HS-5 (cell line): ENCODE results near the gene CYP27A1.
"Not testable (repeated sequence)": the region's sequence is repeated elsewhere in the genome, so short reads cannot be mapped to it uniquely, and the experiment has no call there.

Experiments used
- DNase-seq: peaks from one replicate; pipeline ENCODE4 v3.0.0-alpha.2; 2012; ENCODE audit warnings: low read depth

The CYP27A1 gene

GRCh38 chr2:218781691-218782527, at the start of gene CYP27A1:
TSS of gene CYP27A1 (plus strand) at chr2:218782147. CDS start at chr2:218782183, 36 bp downstream.
- no peak for DNase-seq

GRCh38 chr2:218732761-218733158, 49.2 kb upstream of the CYP27A1 start:
- no peak for DNase-seq

DNA sequence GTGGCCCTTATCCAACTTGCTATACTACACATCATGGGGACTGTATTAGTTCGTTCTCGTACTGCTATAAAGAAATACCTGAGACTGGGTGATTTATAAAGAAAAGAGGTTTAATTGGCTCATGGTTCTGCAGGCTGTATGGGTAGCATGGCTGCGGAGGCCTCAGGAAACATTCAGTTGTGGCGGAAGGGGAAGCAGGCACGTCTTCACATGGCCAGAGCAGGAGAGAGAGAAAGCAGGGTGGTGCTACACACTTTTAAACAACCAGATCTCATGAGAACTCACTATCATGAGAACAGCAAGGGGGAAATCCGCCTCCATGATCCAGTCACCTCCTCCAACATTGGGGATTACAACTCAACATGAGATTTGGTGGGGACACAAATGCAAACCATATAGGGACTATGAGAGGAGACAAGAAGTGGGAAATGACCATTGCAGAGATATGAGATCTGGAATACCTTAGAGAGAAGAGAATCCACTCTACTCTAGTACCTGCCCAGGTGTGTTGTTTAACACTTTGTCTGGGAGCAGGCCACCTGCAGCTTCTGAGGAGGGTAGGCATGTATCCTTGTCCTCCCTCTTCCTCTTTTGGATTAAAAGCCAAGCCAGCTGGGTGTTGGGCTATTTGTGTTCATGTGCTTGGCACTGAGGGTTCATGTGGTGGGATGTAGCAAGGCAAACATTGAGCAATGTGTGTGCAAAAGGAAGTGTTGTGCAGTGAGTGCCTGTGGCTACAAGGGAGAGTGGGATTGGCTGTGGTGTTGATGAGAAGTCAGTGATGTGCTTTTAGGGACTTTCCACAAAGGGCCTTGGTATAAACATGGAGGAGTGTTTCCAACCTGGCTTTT, 48.6 kb upstream of the CYP27A1 start:
- DNase-seq, result peak; percentile 38

DNA sequence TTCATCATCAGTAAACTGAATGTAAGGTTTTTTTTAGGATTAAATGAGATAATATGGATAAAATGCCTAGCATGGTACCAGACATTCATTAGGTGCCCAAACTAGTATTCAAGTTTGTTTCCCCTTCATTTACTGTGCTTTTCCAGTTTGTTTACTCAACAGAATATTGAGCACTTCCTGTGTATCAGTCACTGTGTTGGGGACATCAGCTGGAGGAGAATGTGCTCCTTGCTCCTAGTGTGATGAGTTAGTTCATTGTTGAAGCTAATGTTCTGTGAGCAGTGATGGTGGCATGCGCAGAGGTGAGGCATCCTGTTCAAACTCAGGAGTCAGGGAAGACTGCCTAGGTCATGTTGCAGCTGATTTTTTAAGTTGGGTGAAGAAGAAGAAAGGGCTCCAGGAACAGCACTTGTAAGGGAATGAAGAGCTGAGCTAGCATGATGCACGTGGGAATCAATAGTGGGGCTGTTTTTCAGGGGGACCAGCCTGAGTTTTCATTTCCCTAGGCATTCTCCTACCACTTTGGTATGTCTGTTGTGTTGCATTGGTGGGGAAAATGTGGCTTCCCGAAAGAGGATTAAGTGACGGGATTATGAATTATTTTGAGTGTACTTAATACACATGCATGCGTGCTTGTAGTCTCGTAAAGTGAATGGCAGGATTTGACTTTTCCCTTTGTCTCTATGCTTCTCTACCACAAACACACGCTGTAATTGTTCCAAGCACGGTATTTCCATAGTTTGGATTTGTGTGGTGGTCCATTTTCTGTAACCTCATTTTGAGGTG, 47.6 kb upstream of the CYP27A1 start:
- DNase-seq, result no peak

- no peak for DNase-seq
Measured at GRCh38 chr2:218736531-218736930, 45.4 kb upstream of the CYP27A1 start.

GRCh38 chr2:218743068-218743467, 38.9 kb upstream of the CYP27A1 start:
- DNase-seq, result no peak

DNA sequence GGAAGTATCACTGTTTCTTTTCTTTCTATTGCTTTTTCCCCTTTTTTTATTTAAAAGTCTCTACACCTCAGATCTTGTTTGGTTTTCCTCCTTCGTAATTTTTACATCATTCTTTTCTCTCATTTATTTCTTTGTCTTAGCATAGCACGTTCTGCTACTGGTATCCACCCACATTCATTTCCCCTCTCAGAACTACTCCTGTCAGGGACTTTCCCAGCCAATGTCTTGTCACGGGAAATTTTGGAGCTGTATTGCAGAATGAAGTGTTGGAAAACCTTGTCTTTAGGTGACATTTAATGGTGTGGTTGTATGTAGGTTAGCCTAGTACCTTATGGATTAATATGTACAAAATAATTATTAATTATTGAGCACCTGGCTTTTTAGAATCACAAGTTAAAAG, 37.3 kb upstream of the CYP27A1 start:
- DNase-seq, result no peak

DNA sequence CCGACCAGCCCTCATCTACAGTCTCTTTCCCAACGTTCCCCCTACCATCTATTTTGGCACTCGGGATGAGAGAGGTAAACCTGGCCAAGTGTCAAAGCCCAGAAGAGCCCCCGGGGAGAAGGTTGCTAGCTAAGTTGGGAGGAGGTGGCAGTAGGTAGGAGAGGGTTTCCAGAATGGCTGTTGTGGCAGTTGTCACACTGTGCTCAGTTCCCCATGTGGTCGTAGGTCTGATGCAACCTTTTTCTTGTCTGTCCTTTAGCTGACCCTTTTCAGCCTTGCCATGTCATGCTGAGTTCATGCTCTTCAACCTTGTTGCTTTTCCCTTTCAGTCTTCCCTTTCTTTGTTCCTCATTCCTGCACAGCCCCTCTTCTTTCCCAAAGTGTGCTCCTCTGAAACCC, 36.8 kb upstream of the CYP27A1 start:
- no peak for DNase-seq

GRCh38 chr2:218745559-218746469, 36.1 kb upstream of the CYP27A1 start:
- DNase-seq, result no peak

DNA sequence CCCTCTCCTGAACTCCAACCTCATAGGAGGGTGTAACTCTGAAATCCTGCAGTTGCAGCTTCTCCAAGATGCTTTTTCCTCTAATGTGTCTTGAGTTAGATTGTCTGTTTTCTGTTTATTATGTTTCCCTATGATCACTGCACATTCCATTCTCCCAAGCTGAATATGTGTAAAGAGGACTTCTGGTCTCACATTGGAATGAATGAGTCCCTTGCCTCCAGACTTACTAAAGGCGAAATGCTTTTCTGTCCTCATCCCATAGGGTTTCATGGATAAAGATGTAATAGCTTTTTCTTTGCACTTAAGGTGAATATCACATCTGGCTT, 35.5 kb upstream of the CYP27A1 start:
- no peak for DNase-seq

GRCh38 chr2:218746960-218747359, 35.0 kb upstream of the CYP27A1 start:
- DNase-seq, result no peak

- no peak for DNase-seq
Measured at GRCh38 chr2:218748741-218749441, 33.1 kb upstream of the CYP27A1 start.

GRCh38 chr2:218754201-218754600, 27.7 kb upstream of the CYP27A1 start:
- DNase-seq, result no peak

DNA sequence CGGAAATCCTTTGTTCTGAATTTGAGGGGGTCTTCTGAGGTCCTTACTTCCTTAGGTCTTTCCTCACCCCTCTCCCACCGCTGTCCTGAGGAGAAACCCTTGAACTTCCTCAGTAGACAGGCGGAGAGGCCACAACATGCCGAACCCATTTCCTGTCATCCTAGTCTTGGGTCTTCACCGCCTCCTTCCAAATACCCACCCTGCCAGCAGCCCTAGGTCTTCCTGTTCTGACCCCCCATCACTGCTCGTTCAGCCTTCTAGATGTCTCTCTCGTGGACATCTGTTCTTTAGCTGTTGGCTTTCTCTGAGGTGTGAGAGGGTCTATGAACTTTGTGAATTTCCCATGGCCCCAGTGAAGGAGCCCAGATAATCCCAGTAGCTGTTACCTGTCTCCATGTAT, 27.2 kb upstream of the CYP27A1 start:
- DNase-seq, result no peak

- no peak for DNase-seq
Measured at GRCh38 chr2:218755198-218755566, 26.8 kb upstream of the CYP27A1 start.

DNA sequence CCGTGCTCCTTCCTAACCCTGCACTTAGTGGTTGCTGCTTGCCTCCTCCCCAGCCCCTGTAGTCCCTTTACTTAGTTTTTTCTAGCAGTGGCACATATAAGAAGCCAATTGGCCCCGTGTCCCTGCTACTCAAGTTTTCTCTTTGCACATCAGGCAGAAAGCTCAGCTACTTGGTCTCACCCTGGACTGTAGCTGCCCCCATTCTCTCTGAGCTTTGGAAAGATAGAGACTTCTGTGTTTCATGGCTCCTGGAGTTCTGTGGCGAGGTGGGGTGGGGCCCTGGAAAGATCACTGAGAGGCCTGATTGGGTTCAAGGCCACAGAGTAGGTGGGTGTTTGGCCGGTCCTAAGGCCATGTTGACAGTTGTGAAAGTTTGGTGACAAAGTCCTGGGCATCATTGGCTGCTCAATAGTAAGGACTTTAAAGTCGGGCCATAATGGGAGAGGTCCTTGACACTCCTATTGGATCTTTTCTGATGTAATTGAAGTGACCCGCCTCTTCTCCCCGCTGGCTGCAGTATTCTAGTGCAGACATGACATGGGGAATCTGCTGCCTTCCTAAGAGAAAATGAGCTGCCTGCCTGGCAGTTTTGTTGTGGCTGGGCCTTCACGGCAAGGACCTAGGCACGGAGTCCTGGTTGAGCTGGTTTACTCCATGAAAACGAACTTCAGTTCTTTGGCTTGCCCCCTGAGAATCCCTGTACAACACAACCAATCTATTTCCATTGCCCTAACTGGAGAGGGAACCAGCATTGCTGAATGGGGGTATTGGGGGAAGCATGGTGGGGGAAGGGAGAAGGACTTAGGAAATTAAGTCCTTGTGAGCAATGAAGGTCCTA, 26.2 kb upstream of the CYP27A1 start:
- no peak for DNase-seq

DNA sequence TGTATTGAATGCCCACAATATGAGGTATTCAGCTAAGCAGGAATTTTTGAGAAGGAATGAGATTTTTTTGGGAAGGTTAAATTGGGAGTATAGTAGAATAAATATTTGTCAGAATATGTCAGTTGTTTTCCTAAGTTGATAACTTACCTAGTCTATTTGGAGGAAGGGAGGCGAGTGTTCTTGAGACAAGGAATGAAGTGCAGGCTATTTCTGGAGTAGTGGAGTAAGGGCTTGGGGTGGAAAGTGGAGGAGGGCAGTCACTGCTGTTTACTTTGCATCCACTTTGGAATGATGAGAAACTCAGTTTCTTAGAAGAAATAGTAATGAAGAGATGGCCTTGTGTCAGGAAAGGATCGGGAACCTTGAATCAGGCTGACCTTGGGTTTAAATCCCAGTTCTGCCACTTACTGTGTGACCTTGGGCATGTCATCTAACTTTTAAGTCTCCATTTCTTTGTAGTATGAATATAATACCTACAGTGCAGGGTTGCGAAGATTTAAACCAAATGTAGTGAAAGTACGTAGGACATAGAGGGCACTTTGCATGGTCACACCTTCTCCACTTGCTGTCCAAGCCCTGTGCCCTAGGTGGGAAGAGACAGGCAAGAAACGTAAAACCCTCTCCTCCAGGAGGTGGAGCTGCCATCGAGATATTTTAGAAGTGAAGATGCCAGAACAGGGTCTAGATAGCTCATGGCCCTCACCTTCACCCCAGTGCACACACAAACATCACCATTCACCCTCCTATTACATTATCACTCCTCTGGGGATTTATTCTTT, 25.2 kb upstream of the CYP27A1 start:
- DNase-seq, result no peak

DNA sequence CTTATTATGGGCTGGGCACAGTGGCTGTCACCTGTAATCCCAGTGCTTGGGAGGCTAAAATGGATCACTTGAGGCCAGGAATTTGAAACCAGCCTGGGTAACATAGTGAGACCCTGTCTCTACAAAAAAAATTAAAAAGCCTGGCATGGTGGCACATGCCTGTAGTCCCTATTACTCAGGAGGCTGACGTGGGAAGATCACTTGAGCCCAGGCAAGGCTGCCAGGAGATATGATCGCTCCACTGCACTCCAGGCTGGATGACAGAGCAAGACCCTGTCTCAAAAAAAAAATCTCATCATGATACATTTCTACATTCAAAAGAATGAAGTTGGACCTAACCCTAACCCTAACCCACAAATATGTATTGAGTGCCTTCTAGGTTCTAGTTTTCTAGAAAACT, 20.2 kb upstream of the CYP27A1 start:
- no peak for DNase-seq

- not testable (repeated sequence) for DNase-seq
Measured at GRCh38 chr2:218772759-218773158, 9.2 kb upstream of the CYP27A1 start.
